ENCODE data around the gene TADA1.

DNA sequence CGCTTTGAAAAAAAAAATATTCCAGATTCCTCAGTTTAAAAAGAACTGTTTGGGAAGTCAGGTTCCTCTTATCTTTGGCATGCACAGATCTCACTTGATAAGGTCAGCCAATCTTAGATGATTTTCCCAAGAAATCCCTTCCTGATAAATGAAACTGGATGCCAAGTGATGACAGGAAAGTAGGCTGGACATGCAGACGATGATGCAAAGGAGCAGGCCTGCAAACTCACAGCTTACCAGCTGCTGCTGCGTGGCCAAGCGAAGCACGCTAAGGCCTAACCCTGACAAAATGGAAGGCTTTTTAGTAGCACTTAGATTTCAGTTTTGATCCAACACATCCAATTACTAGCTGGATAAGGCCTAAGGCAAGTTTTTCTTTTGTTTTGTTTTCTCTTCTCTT, 10.1 kb downstream of the TADA1 start:
- TF ChIP-seq, protein P1, sequence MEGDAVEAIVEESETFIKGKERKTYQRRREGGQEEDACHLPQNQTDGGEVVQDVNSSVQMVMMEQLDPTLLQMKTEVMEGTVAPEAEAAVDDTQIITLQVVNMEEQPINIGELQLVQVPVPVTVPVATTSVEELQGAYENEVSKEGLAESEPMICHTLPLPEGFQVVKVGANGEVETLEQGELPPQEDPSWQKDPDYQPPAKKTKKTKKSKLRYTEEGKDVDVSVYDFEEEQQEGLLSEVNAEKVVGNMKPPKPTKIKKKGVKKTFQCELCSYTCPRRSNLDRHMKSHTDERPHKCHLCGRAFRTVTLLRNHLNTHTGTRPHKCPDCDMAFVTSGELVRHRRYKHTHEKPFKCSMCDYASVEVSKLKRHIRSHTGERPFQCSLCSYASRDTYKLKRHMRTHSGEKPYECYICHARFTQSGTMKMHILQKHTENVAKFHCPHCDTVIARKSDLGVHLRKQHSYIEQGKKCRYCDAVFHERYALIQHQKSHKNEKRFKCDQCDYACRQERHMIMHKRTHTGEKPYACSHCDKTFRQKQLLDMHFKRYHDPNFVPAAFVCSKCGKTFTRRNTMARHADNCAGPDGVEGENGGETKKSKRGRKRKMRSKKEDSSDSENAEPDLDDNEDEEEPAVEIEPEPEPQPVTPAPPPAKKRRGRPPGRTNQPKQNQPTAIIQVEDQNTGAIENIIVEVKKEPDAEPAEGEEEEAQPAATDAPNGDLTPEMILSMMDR (IDR thresholded peaks at IDR 0.05): no peak
- no peak for TF ChIP-seq POLR2A (IDR thresholded peaks at IDR 0.05)
